Fibroblast of skin of left quadriceps (primary cell): ENCODE data around the gene COPB1.
"Not testable (repeated sequence)": the region's sequence is repeated elsewhere in the genome, so short reads cannot be mapped to it uniquely, and the experiment has no call there.

Source experiments
- DNase-seq, 2 experiments: peaks; one replicate each; pipeline ENCODE4 v3.0.0-alpha.2; 2013; ENCODE audit warnings: low read depth in 2 of 2

Gene COPB1, protein sequence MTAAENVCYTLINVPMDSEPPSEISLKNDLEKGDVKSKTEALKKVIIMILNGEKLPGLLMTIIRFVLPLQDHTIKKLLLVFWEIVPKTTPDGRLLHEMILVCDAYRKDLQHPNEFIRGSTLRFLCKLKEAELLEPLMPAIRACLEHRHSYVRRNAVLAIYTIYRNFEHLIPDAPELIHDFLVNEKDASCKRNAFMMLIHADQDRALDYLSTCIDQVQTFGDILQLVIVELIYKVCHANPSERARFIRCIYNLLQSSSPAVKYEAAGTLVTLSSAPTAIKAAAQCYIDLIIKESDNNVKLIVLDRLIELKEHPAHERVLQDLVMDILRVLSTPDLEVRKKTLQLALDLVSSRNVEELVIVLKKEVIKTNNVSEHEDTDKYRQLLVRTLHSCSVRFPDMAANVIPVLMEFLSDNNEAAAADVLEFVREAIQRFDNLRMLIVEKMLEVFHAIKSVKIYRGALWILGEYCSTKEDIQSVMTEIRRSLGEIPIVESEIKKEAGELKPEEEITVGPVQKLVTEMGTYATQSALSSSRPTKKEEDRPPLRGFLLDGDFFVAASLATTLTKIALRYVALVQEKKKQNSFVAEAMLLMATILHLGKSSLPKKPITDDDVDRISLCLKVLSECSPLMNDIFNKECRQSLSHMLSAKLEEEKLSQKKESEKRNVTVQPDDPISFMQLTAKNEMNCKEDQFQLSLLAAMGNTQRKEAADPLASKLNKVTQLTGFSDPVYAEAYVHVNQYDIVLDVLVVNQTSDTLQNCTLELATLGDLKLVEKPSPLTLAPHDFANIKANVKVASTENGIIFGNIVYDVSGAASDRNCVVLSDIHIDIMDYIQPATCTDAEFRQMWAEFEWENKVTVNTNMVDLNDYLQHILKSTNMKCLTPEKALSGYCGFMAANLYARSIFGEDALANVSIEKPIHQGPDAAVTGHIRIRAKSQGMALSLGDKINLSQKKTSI

DNA sequence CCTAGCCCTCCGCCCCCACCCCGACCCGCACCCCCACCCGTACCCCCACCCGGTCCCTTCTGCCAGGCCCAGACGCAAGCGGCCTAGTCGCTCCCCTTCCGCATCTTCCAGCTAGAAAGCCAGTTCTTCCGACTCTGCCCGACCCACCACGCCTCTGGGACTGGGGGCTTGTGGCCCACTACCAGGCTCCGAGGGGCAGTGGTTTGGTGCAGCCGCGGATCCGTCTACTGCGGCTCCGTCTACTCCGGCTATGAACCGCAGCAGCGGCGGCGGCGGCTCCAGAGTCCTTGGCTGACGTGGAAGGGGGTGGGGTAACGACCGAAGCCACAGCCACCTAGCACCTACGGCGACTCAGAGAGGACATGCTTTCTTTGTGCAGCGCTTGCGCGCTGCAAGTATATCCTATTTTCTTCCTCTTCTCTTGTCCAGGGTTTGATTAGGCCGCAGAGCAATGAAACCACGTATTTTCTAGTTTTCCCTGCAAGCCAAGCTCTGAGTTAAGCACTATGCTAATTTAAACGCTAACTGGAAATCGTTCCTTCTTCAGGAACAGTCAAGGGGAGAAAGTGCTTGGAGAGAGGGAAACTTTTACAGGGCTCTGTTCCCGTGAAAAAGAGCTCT is at the start of gene COPB1:
TSS of gene COPB1 (minus strand) at position 252 of the 621 bp plus-strand sequence. CDS start 883 bp downstream, outside the sequence.
- DNase-seq, result peak; percentile 83 to 86

DNA sequence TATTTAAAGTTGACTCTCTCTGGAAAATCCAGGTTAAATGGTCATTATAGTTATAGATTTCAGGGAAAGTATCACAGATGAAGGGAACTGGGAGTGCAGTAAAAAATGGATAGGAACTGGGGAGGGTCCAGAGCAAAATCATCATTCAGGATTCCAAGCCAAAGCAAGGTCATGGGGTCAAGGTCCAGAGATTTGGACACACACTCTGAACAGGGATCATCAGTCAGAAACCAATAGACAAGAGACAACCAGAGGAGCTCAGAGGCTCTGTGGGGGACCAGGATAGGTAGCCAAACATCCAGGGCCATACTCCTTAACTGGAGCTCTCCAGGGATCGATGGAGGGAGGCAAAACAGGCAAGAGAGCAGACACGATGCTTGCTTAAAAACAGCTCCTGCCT is 47.8 kb upstream of the COPB1 start:
- no peak for DNase-seq

GRCh38 chr11:14546672-14547071 is 47.1 kb upstream of the COPB1 start:
- DNase-seq, result no peak

GRCh38 chr11:14544611-14545010 is 45.0 kb upstream of the COPB1 start:
- DNase-seq, result peak; percentile 16 to 24

DNA sequence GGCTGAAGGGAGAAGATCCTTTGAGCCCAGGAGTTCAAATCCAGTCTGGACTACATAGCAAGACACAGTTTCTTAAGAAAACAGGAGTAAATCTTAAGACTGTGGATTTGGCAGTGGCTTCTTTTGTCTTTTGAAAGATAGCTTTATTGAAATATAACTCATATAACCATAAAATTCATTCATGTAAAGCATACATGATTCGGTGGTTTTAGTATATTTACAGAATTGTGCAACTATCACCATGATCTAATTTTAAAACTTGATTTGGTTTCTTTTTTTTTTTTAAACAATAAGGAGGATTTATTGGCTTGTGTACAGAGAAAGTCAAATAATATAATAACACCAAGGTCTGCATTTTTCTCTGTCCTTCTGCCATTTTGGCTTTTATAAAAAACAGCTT is 43.6 kb upstream of the COPB1 start:
- DNase-seq, result no peak

- DNase-seq, result no peak
Observed at GRCh38 chr11:14542324-14542723, 42.7 kb upstream of the COPB1 start.

GRCh38 chr11:14541192-14541947 is 41.8 kb upstream of the COPB1 start:
- no peak for DNase-seq

- no peak for DNase-seq
Observed at GRCh38 chr11:14539982-14540421, 40.4 kb upstream of the COPB1 start.

DNA sequence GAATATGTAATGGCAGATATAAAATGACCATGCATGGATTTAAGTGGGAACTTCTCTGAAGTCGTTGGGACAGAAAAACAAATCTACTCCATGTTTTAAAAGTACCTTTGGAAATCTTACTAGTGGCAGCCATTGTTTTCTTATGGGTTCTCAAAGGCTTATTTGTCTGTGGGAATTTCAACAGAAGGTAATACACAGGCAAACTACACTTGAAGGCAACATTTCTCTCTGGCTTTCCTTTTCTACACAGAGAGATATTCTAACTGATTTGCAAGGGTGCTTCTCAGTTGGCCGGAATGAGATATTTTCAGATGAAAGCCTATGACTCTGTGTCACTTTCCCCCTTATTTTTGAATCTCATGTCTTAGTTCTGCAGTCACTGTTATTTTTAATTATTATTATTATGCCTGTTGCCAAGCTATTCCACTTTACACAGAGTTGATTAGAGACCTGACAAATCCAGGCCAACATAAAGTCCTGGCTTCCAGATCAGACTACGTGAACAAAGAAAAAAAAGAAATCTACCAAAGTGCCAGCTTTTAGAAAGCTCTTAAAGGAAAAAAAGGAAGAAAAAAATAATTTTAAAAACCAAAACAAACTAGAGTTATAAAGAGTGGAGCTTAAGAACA is 39.4 kb upstream of the COPB1 start:
- DNase-seq, result no peak

DNA sequence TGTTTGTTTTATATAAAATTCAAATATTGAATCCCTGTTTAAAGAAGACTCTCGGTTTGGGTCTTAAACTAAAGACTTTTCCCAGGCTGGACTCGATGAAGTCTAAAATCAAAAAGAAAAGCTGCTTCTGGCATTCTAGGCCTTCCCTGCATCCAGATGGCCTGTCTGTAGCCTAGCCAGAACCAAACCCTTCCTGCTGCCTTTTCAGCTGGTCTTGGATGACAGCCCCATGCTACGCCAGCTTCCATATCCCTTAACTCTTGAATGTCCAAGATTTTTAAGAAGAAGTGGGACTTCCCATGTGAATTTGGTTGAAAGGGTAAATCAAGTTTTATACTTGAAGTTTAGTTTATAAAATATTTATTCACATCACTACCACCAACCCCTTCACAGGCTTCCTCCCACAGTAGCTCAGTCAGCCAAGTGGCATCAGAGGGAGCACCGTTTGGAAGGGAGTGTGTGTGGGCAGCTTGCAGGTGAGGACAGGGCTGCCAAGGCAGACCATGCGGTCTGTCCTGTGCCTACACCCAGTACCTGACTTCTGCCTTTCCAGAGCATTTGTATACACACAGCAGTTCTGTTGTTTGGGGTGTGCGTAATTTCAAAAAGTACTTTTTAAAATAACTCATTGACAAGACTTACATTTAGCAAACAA is 38.8 kb upstream of the COPB1 start:
- DNase-seq, result no peak

GRCh38 chr11:14537134-14537599 is 37.6 kb upstream of the COPB1 start:
- DNase-seq, result no peak

DNA sequence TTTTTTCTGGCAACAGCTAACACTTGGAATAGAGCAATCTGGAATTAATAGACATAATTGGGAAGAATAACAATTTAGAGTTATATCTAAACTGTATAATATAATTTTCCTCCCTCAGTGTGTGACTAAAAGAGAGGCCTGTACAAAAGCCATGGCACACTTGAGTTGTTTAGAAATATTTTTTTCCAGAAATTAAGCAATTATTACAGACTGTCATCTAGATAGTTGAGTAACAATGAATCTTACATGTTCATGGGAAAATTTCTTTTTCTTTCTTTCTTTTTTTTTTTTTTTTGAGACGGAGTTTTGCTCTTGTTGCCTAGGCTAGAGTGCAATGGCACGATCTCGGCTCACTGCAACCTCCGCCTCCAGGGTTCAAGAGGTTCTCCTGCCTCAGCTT is 35.6 kb upstream of the COPB1 start:
- DNase-seq, result not testable (repeated sequence)

DNA sequence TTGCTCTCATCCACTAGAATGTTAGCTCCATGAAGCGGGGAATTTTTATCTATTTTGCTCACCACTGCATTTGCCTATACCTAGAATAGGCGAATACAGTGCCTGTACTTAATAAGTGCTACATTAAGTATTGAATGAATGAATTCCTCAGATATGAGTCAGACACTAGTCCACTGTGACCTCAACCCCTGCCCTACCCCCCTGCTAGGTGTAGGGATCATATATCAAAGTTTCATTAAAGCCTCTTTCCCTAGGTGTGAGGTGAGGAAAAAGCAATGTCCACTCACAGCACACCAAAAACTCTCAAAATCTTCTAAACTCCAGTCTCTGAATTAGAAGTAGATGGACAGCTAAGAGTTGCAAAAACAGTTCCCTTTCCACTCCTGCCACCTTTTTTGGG is 30.3 kb upstream of the COPB1 start:
- no peak for DNase-seq

DNA sequence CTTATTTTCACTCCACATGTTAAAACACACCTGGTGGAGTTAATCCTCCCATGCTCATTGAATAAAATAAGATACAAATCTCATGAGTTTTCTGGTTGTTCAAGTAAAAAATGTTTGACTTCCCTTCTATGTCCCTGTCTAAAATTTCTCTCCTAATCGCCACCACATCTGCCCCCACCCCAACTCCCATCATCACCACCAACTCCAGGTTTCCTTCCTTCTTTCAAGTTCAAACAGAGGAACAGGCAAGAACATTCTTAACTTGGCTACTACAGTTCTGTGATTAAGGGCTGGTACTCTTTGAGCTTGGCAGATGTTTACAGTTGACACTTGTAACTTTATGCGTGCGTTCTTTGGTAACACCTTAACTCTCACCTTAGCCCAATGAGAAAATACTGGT is 29.7 kb upstream of the COPB1 start:
- no peak for DNase-seq

- DNase-seq, result no peak
Observed at GRCh38 chr11:14522801-14523200, 23.2 kb upstream of the COPB1 start.

GRCh38 chr11:14522245-14522644 is 22.6 kb upstream of the COPB1 start:
- no peak for DNase-seq

DNA sequence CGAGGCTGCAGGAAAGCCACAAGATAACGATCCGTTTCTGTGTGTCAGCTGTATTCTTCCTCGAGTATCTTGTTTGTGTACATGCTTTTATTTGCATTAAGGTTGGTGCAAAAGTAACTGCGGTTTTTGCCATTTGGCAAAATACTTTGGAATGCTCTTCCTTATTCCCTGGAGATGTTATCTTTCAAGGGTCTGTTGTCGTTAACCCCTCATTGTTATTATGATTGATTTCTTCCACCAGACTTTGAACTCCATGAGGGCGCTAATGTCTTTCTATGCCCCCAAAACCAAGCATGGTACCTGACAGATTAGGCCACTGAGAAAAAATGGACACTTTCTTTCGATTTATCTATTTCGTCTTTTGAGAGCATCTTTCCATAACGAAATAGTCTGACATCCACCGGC is 21.1 kb upstream of the COPB1 start:
- no peak for DNase-seq

- peak; percentile 85 to 86 for DNase-seq
Observed at GRCh38 chr11:14519917-14520746, 20.5 kb upstream of the COPB1 start, which contains the start of gene PSMA1. PSMA1 (minus strand) TSS chr11:14520386; CDS start chr11:14520299, 87 bp downstream.

- DNase-seq, result no peak
Observed at GRCh38 chr11:14519597-14519916, 19.9 kb upstream of the COPB1 start.
